Endothelial cell (in vitro differentiated cells): ENCODE results near the gene PER3. TPM values are rescaled to one million over a fixed set of nuclear protein-coding genes. Genes with fewer than 3 reads are reported as not detected.

Experiments
- DNase-seq: peaks from one replicate; pipeline ENCODE4 v3.0.0; 2021; ENCODE audit warnings: low spot score
- H3K27ac Mint-ChIP-seq: one replicate; pipeline ENCODE4 v1.8.0; 2021; ENCODE audit warnings: mixed read lengths, inconsistent platforms; ENCODE audit not compliant: unreplicated experiment
- H3K27me3 Mint-ChIP-seq: one replicate; pipeline ENCODE4 v1.8.0; 2021; ENCODE audit warnings: mild to moderate bottlenecking, moderate library complexity, mixed read lengths, inconsistent platforms; ENCODE audit not compliant: unreplicated experiment
- H3K36me3 Mint-ChIP-seq: one replicate; pipeline ENCODE4 v1.8.0; 2021; ENCODE audit warnings: mild to moderate bottlenecking, low read depth, mixed read lengths, inconsistent platforms; ENCODE audit not compliant: unreplicated experiment
- H3K4me1 Mint-ChIP-seq: one replicate; pipeline ENCODE4 v1.8.0; 2021; ENCODE audit warnings: mild to moderate bottlenecking, mixed read lengths, inconsistent platforms; ENCODE audit not compliant: unreplicated experiment
- H3K4me3 Mint-ChIP-seq: one replicate; pipeline ENCODE4 v1.8.0; 2021; ENCODE audit warnings: mild to moderate bottlenecking, mixed read lengths, inconsistent platforms; ENCODE audit not compliant: unreplicated experiment
- H3K9me3 Mint-ChIP-seq: one replicate; pipeline ENCODE4 v1.8.0; 2021; ENCODE audit warnings: mixed read lengths, inconsistent platforms; ENCODE audit not compliant: unreplicated experiment
- CTCF ChIP-seq: fragments of 200-600 bp; sonication (generic); IDR thresholded peaks from one replicate; pipeline ENCODE4 v1.5.0; 2021; ENCODE audit warnings: antibody characterized with exemption; ENCODE audit not compliant: unreplicated experiment
- total RNA-seq: library from RNA; stranded (reverse); fragmentation: NEBNext Ultra II Directional; extraction: Animal tissue kit (Norgen Biotek cat#: 25700); gene quantifications from one replicate; pipeline ENCODE4 v1.2.1, GENCODE V29; 2021; ENCODE audit not compliant: unreplicated experiment

PER3 gene
- total RNA-seq, 1 donor from 2014 or later: 2.8 TPM

GRCh38 chr1:7826363-7826762, 42.3 kb downstream of the PER3 start:
- no peaks in the 10 kb centered on the region for H3K9me3 Mint-ChIP-seq
- no peak for TF ChIP-seq CTCF
- no peak overlapping the region for H3K27ac Mint-ChIP-seq
- H3K4me1 Mint-ChIP-seq: peaks cover 8% of the 10 kb centered on the region
- no peaks in the 10 kb centered on the region for H3K36me3 Mint-ChIP-seq
- H3K4me3 Mint-ChIP-seq: no peak overlapping the region
- no peaks in the 10 kb centered on the region for H3K27me3 Mint-ChIP-seq
- DNase-seq: no peak

- peak; percentile 33 for DNase-seq
- H3K27me3 Mint-ChIP-seq: no peaks in the 10 kb centered on the region
- peaks cover 9% of the 10 kb centered on the region for H3K4me1 Mint-ChIP-seq
- H3K9me3 Mint-ChIP-seq: no peaks in the 10 kb centered on the region
- H3K27ac Mint-ChIP-seq: peak overlapping the region; percentile 84
- no peak for TF ChIP-seq CTCF
- H3K36me3 Mint-ChIP-seq: no peaks in the 10 kb centered on the region
- H3K4me3 Mint-ChIP-seq: no peak overlapping the region
Measured at GRCh38 chr1:7827126-7827955, 43.2 kb downstream of the PER3 start.

- DNase-seq: no peak
- Mint-ChIP-seq H3K4me3 (no peak overlapping the region), H3K27me3 (no peaks in the 10 kb centered on the region), H3K36me3 (peaks cover 5% of the 10 kb centered on the region), H3K27ac (no peak overlapping the region), H3K4me1 (peaks cover 9% of the 10 kb centered on the region), H3K9me3 (no peaks in the 10 kb centered on the region)
- TF ChIP-seq CTCF: no peak
Measured at GRCh38 chr1:7831458-7831857, 47.4 kb downstream of the PER3 start.

GRCh38 chr1:7833035-7833434, 48.9 kb downstream of the PER3 start:
- Mint-ChIP-seq H3K27me3 (no peaks in the 10 kb centered on the region), H3K36me3 (peaks cover 13% of the 10 kb centered on the region), H3K4me3 (no peak overlapping the region), H3K4me1 (peaks cover 3% of the 10 kb centered on the region), H3K9me3 (peaks cover 3% of the 10 kb centered on the region), H3K27ac (no peak overlapping the region)
- DNase-seq: no peak
- TF ChIP-seq CTCF: no peak

- no peaks in the 10 kb centered on the region for H3K4me1 Mint-ChIP-seq
- no peaks in the 10 kb centered on the region for H3K27me3 Mint-ChIP-seq
- H3K4me3 Mint-ChIP-seq: no peak overlapping the region
- peaks cover 3% of the 10 kb centered on the region for H3K9me3 Mint-ChIP-seq
- DNase-seq: no peak
- H3K27ac Mint-ChIP-seq: no peak overlapping the region
- TF ChIP-seq CTCF: no peak
- peaks cover 31% of the 10 kb centered on the region for H3K36me3 Mint-ChIP-seq
Measured at GRCh38 chr1:7838714-7839113, 54.6 kb downstream of the PER3 start.
